GM12878 (cell line): ENCODE results near the gene BCOR. TPM values are rescaled to one million over a fixed set of nuclear protein-coding genes. Genes with fewer than 3 reads are reported as not detected.

Experiments used
- BACH1 ChIP-seq: fragments of 450-650 bp; IDR thresholded peaks from 2 replicates; pipeline ENCODE4 v1.6.1; 2017; ENCODE audit warnings: mild to moderate bottlenecking, borderline replicate concordance
- BCLAF1 ChIP-seq: fragments of 450-650 bp; IDR thresholded peaks from 2 replicates; pipeline ENCODE4 v1.6.1; 2017; ENCODE audit warnings: antibody characterized with exemption, mild to moderate bottlenecking, moderate library complexity
- EP300 ChIP-seq, 2 experiments: fragments of 150-350 bp in 1 of 2; IDR thresholded peaks; 2 replicates each; pipeline ENCODE4 v1.6.1; 2011 to 2012; ENCODE audit warnings: low read depth in 2 of 2, low read length in 2 of 2, borderline replicate concordance in 1 of 2, improper control_type of control experiment in 1 of 2, inconsistent platforms in 1 of 2; ENCODE audit not compliant: control insufficient read depth in 1 of 2
- ESRRA ChIP-seq: IDR thresholded peaks from 2 replicates; pipeline ENCODE4 v1.6.1; 2012; ENCODE audit warnings: mild to moderate bottlenecking, low read length, improper control_type of control experiment
- IRF4 ChIP-seq: IDR thresholded peaks from 2 replicates; pipeline ENCODE4 v1.6.1; 2011; ENCODE audit warnings: low read depth, low read length
- MAX ChIP-seq: IDR thresholded peaks from 2 replicates; pipeline ENCODE4 v1.6.1; 2012; ENCODE audit warnings: low read depth, low read length, improper control_type of control experiment
- NFXL1 ChIP-seq: fragments of 450-650 bp; IDR thresholded peaks from 2 replicates; pipeline ENCODE4 v1.6.1; 2017; ENCODE audit warnings: antibody characterized with exemption, mild to moderate bottlenecking, borderline replicate concordance
- NFYA ChIP-seq: IDR thresholded peaks from 2 replicates; pipeline ENCODE4 v1.6.1; 2011; ENCODE audit warnings: low read depth, mild to moderate bottlenecking, low read length, improper control_type of control experiment, borderline replicate concordance
- NFYB ChIP-seq: IDR thresholded peaks from 2 replicates; pipeline ENCODE4 v1.6.1; 2011; ENCODE audit warnings: low read depth, mild to moderate bottlenecking, low read length, improper control_type of control experiment, moderate library complexity; ENCODE audit not compliant: insufficient read depth
- RAD21 ChIP-seq: IDR thresholded peaks from 2 replicates; pipeline ENCODE4 v1.6.1; 2011; ENCODE audit warnings: mild to moderate bottlenecking, low read depth, low read length, moderate library complexity; ENCODE audit not compliant: insufficient read depth
- SIN3A ChIP-seq: IDR thresholded peaks from 2 replicates; pipeline ENCODE4 v1.6.1; 2012; ENCODE audit warnings: low read depth, low read length, improper control_type of control experiment
- SMC3 ChIP-seq: IDR thresholded peaks from 2 replicates; pipeline ENCODE4 v1.6.1; 2011; ENCODE audit warnings: low read length, improper control_type of control experiment, borderline replicate concordance
- SP1 ChIP-seq: IDR thresholded peaks from one replicate; pipeline ENCODE4 v1.6.1; 2011; ENCODE audit warnings: low read depth, low read length
- ZBTB11 ChIP-seq: fragments of 450-650 bp; formaldehyde crosslinking; IDR thresholded peaks from 2 replicates; pipeline ENCODE4 v1.5.0; 2022; ENCODE audit warnings: mild to moderate bottlenecking, missing genetic modification characterization
- ZZZ3 ChIP-seq: IDR thresholded peaks from 2 replicates; pipeline ENCODE4 v1.6.1; 2011; ENCODE audit warnings: low read depth; ENCODE audit not compliant: control insufficient read depth, insufficient read length
- polyA plus RNA-seq, 11 experiments: library from polyadenylated mRNA; depleted of rRNA in 4 of 11; unstranded in 6 of 11; stranded (reverse) in 5 of 11; fragments of >200 nt; fragmentation: Nextera tagmentation in 4 of 11; fragmentation: Illumina TruSeq in 1 of 11; extraction: Ambion mirVana in 4 of 11; extraction: Trizol in 1 of 11; gene quantifications; 1 replicate in 1 of 11; 2 replicates in 10 of 11; pipeline versions ENCODE4 v1.2.1 to v1.2.3, GENCODE V29; 2011 to 2016; ENCODE audit warnings: inconsistent platforms in 2 of 11, missing spikeins in 2 of 11, low read depth in 1 of 11
- total RNA-seq, 4 experiments: library from RNA; depleted of rRNA in 3 of 4; stranded (reverse); fragments of >200 nt in 3 of 4; fragmentation: Illumina TruSeq in 1 of 4; extraction: Trizol in 1 of 4; gene quantifications; 2 replicates each; pipeline versions ENCODE4 v1.2.1 to v1.2.3, GENCODE V29; 2013 to 2021
- TF ChIP-seq, protein P1 (sequence below): fragments of 450-650 bp; IDR thresholded peaks from 2 replicates; pipeline ENCODE4 v1.6.1; 2018; ENCODE audit warnings: borderline replicate concordance, mild to moderate bottlenecking; ENCODE audit not compliant: partially characterized antibody
- TF ChIP-seq, protein P2 (sequence below): fragments of 450-650 bp; IDR thresholded peaks from 2 replicates; pipeline ENCODE4 v1.6.1; 2014; ENCODE audit warnings: mild to moderate bottlenecking

BCOR gene
- total and polyA plus RNA-seq, 10 of the 15 experiments (the other 5 are each of a cell fraction or from before 2014, with no cell fraction given), result 5.1 to 16.4 (median 10.1) TPM

- no peak for TF ChIP-seq SMC3
- no peak for TF ChIP-seq BCLAF1
- no peak for TF ChIP-seq RAD21
- TF ChIP-seq ZBTB11, result no peak
- TF ChIP-seq, protein P1, sequence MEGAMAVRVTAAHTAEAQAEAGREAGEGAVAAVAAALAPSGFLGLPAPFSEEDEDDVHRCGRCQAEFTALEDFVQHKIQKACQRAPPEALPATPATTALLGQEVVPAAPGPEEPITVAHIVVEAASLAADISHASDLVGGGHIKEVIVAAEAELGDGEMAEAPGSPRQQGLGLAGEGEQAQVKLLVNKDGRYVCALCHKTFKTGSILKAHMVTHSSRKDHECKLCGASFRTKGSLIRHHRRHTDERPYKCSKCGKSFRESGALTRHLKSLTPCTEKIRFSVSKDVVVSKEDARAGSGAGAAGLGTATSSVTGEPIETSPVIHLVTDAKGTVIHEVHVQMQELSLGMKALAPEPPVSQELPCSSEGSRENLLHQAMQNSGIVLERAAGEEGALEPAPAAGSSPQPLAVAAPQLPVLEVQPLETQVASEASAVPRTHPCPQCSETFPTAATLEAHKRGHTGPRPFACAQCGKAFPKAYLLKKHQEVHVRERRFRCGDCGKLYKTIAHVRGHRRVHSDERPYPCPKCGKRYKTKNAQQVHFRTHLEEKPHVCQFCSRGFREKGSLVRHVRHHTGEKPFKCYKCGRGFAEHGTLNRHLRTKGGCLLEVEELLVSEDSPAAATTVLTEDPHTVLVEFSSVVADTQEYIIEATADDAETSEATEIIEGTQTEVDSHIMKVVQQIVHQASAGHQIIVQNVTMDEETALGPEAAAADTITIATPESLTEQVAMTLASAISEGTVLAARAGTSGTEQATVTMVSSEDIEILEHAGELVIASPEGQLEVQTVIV, result no peak
- peak; percentile 50; the same call in 1 of the 2 replicates for TF ChIP-seq IRF4
- TF ChIP-seq EP300 (IDR thresholded peaks at IDR 0.05; ENCODE audit: borderline replicate concordance in 1 of 2, control insufficient read depth in 1 of 2, low read depth in 2 of 2, low read length in 2 of 2), result peak in 1 of 2 experiments; percentile 46; a peak in 2 of 4 replicates
- no peak for TF ChIP-seq NFXL1
- no peak for TF ChIP-seq BACH1
- no peak for TF ChIP-seq NFYB
- no peak for TF ChIP-seq SP1
- TF ChIP-seq, protein P2, sequence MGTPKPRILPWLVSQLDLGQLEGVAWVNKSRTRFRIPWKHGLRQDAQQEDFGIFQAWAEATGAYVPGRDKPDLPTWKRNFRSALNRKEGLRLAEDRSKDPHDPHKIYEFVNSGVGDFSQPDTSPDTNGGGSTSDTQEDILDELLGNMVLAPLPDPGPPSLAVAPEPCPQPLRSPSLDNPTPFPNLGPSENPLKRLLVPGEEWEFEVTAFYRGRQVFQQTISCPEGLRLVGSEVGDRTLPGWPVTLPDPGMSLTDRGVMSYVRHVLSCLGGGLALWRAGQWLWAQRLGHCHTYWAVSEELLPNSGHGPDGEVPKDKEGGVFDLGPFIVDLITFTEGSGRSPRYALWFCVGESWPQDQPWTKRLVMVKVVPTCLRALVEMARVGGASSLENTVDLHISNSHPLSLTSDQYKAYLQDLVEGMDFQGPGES, result no peak
- TF ChIP-seq ZZZ3, result no peak
- TF ChIP-seq SIN3A, result no peak
- TF ChIP-seq MAX, result no peak
- TF ChIP-seq NFYA, result no peak
- TF ChIP-seq ESRRA, result no peak
Observed at GRCh38 chrX:40099055-40099958, 1.5 kb upstream of the BCOR start (continued).
